H1 (cell line): ENCODE results near the gene TMEM35A. TPM values are rescaled to one million over a fixed set of nuclear protein-coding genes. Genes with fewer than 3 reads are reported as not detected.

Experiments used
- CTCF ChIA-PET: fragments of 300-600 bp; sonication (Branson Sonifier 250); formaldehyde crosslinking; loops from one replicate; lab custom pipeline; 2021; ENCODE audit not compliant: partially characterized antibody; lab: Charles Lee
- POLR2A ChIA-PET: fragments of 300-600 bp; sonication (Branson Sonifier 250); formaldehyde crosslinking; loops from one replicate; lab custom pipeline; 2021; ENCODE audit warnings: inconsistent platforms; ENCODE audit not compliant: partially characterized antibody; lab: Charles Lee
- DNase-seq, 2 experiments: peaks; one replicate each; pipeline versions ENCODE4 v3.0.0 to v3.0.0-alpha.2; 2010 to 2022; ENCODE audit warnings: low spot score in 2 of 2, low read depth in 1 of 2, mixed read lengths in 1 of 2
- FAIRE-seq: peaks from 2 replicates; lab custom pipeline; 2011; peaks lifted over from hg19 to GRCh38; lab: Jason Lieb, UNC
- H2AFZ ChIP-seq: 2 replicates; pipeline ENCODE4 v1.8.1; 2012; ENCODE audit warnings: low read length, inconsistent platforms
- H2AK5ac ChIP-seq: 2 replicates; pipeline ENCODE4 v1.6.1; 2013; ENCODE audit warnings: low read depth, low read length
- H2BK120ac ChIP-seq: replicated peaks from 2 replicates; pipeline ENCODE3; 2013; ENCODE audit warnings: low read depth, low read length, inconsistent platforms
- H2BK12ac ChIP-seq: 2 replicates; pipeline ENCODE4 v1.6.1; 2013; ENCODE audit warnings: low read depth, low read length
- H2BK15ac ChIP-seq: 2 replicates; pipeline ENCODE4 v1.6.1; 2013; ENCODE audit warnings: low read length
- H2BK20ac ChIP-seq: 2 replicates; pipeline ENCODE4 v1.6.1; 2013; ENCODE audit warnings: low read length
- H2BK5ac ChIP-seq: 2 replicates; pipeline ENCODE4 v1.6.1; 2013; ENCODE audit warnings: low read depth, low read length
- H3K14ac ChIP-seq: 2 replicates; pipeline ENCODE4 v1.6.1; 2013; ENCODE audit warnings: inconsistent platforms; ENCODE audit not compliant: insufficient read length
- H3K18ac ChIP-seq: 2 replicates; pipeline ENCODE4 v1.6.1; 2013; ENCODE audit warnings: low read length; ENCODE audit errors: extremely low read depth
- H3K23ac ChIP-seq: 2 replicates; pipeline ENCODE4 v1.6.1; 2013; ENCODE audit warnings: inconsistent platforms; ENCODE audit not compliant: insufficient read length
- H3K23me2 ChIP-seq: 2 replicates; pipeline ENCODE4 v1.6.1; 2013; ENCODE audit warnings: low read depth, low read length
- H3K27ac ChIP-seq: 2 replicates; pipeline ENCODE4 v1.6.1; 2011; ENCODE audit warnings: low read depth, low read length, inconsistent platforms
- H3K27me3 ChIP-seq, 4 experiments: replicated peaks in 1 of 4; 1 replicate in 1 of 4; 2 replicates in 3 of 4; pipeline versions ENCODE4 v1.6.1 to v1.8.1; 2011 to 2013; ENCODE audit warnings: low read length in 3 of 4, mild to moderate bottlenecking in 3 of 4, inconsistent platforms in 2 of 4, mixed read lengths in 2 of 4, moderate library complexity in 1 of 4; ENCODE audit not compliant: control insufficient read depth in 3 of 4, insufficient read depth in 3 of 4; ENCODE audit errors: extremely low read depth in 1 of 4
- H3K36me3 ChIP-seq, 4 experiments: 2 replicates each; pipeline versions ENCODE4 v1.6.1 to v1.8.1; 2011 to 2013; ENCODE audit warnings: mild to moderate bottlenecking in 4 of 4, low read length in 3 of 4, moderate library complexity in 2 of 4, control low read depth in 1 of 4, inconsistent platforms in 1 of 4; ENCODE audit not compliant: insufficient read depth in 4 of 4, control insufficient read depth in 2 of 4
- H3K4ac ChIP-seq: replicated peaks from 2 replicates; pipeline ENCODE3; 2013; ENCODE audit warnings: low read length, low read depth, mixed read lengths, inconsistent platforms; ENCODE audit not compliant: insufficient read length
- H3K4me1 ChIP-seq, 4 experiments: replicated peaks in 1 of 4; 1 replicate in 1 of 4; 2 replicates in 3 of 4; pipeline versions ENCODE4 v1.6.1 to v1.8.1; 2011 to 2013; ENCODE audit warnings: low read length in 3 of 4, inconsistent platforms in 2 of 4, mixed read lengths in 1 of 4; ENCODE audit not compliant: insufficient read depth in 4 of 4, control insufficient read depth in 3 of 4
- H3K4me2 ChIP-seq, 2 experiments: 2 replicates each; pipeline versions ENCODE4 v1.6.1 to v1.8.1; 2011 to 2013; ENCODE audit warnings: low read depth in 2 of 2, low read length in 2 of 2, control low read depth in 1 of 2, inconsistent platforms in 1 of 2, mild to moderate bottlenecking in 1 of 2; ENCODE audit not compliant: insufficient read depth in 1 of 2
- H3K4me3 ChIP-seq, 4 experiments: fragments of 200-600, 300-600 bp in 1 of 4; sonication (generic), shearing (Covaris generic), sonication (Bioruptor Twin) in 1 of 4; 2 replicates each; pipeline versions ENCODE4 v1.5.1 to v1.8.1; 2011 to 2016; ENCODE audit warnings: low read length in 4 of 4, low read depth in 3 of 4, control low read depth in 2 of 4, inconsistent platforms in 2 of 4, mild to moderate bottlenecking in 2 of 4, mixed read lengths in 1 of 4, moderate library complexity in 1 of 4; ENCODE audit not compliant: insufficient read depth in 2 of 4; ENCODE audit errors: extremely low read depth in 1 of 4
- H3K56ac ChIP-seq: replicated peaks from 2 replicates; pipeline ENCODE3; 2013; ENCODE audit warnings: low read depth, mild to moderate bottlenecking, mixed read lengths, low read length, inconsistent platforms; ENCODE audit not compliant: insufficient read length
- H3K79me1 ChIP-seq: 2 replicates; pipeline ENCODE4 v1.6.1; 2013; ENCODE audit warnings: low read depth, low read length, control low read depth
- H3K79me2 ChIP-seq, 2 experiments: 2 replicates each; pipeline versions ENCODE4 v1.6.1 to v1.8.1; 2012 to 2013; ENCODE audit warnings: low read length in 2 of 2, mild to moderate bottlenecking in 2 of 2, inconsistent platforms in 1 of 2; ENCODE audit not compliant: insufficient read depth in 2 of 2, control insufficient read depth in 1 of 2
- H3K9ac ChIP-seq, 4 experiments: replicated peaks in 1 of 4; 1 replicate in 1 of 4; 2 replicates in 3 of 4; pipeline versions ENCODE4 v1.6.1 to v1.8.1; 2011 to 2013; ENCODE audit warnings: low read depth in 3 of 4, low read length in 3 of 4, control low read depth in 2 of 4, mild to moderate bottlenecking in 2 of 4, moderate library complexity in 2 of 4, inconsistent platforms in 1 of 4; ENCODE audit errors: extremely low read depth in 1 of 4
- H3K9me3 ChIP-seq, 2 experiments: 2 replicates each; pipeline versions ENCODE4 v1.6.1 to v1.8.1; 2012 to 2013; ENCODE audit warnings: mild to moderate bottlenecking in 2 of 2, moderate library complexity in 2 of 2, control low read depth in 1 of 2, inconsistent platforms in 1 of 2, low read depth in 1 of 2, low read length in 1 of 2, mixed read lengths in 1 of 2; ENCODE audit not compliant: insufficient read depth in 2 of 2
- H4K20me1 ChIP-seq, 2 experiments: replicated peaks in 1 of 2; 2 replicates each; pipeline versions ENCODE3 to v1.8.1; 2011 to 2013; ENCODE audit warnings: inconsistent platforms in 2 of 2, low read length in 2 of 2, mild to moderate bottlenecking in 1 of 2; ENCODE audit not compliant: insufficient read depth in 2 of 2, control insufficient read depth in 1 of 2
- H4K5ac ChIP-seq: 2 replicates; pipeline ENCODE4 v1.6.1; 2013; ENCODE audit warnings: low read length, low read depth, mixed read lengths, inconsistent platforms; ENCODE audit not compliant: insufficient read length
- H4K8ac ChIP-seq: 2 replicates; pipeline ENCODE4 v1.8.0; 2013; ENCODE audit warnings: mild to moderate bottlenecking, moderate library complexity, low read length, inconsistent platforms; ENCODE audit not compliant: insufficient read depth; ENCODE audit errors: extremely low read depth
- H4K91ac ChIP-seq: replicated peaks from 2 replicates; pipeline ENCODE3; 2013; ENCODE audit warnings: low read length, mixed read lengths, inconsistent platforms; ENCODE audit not compliant: insufficient read length
- CBX5 ChIP-seq: fragments of 300-800, 300-1000 bp; sonication (generic); IDR thresholded peaks from 2 replicates; pipeline ENCODE4 v1.7.1; 2016; ENCODE audit warnings: antibody characterized with exemption, low read length, low read depth
- NANOG ChIP-seq: IDR thresholded peaks from 2 replicates; pipeline ENCODE4 v1.6.1; 2011; ENCODE audit warnings: low read length, low read depth, mild to moderate bottlenecking, inconsistent platforms; ENCODE audit not compliant: insufficient read depth, poor library complexity, severe bottlenecking
- POLR2A ChIP-seq, 2 experiments: IDR thresholded peaks; 1 replicate in 1 of 2; 2 replicates in 1 of 2; pipeline ENCODE4 v1.6.1; 2011; ENCODE audit warnings: low read depth in 2 of 2, low read length in 2 of 2, mild to moderate bottlenecking in 2 of 2; ENCODE audit errors: control extremely low read depth in 1 of 2
- RAD21 ChIP-seq, 2 experiments: IDR thresholded peaks in 1 of 2; conservative IDR thresholded peaks in 1 of 2; 2 replicates each; pipeline ENCODE4 v1.6.1; 2011; ENCODE audit warnings: low read depth in 2 of 2, low read length in 2 of 2, improper control_type of control experiment in 1 of 2, inconsistent platforms in 1 of 2, mild to moderate bottlenecking in 1 of 2, moderate library complexity in 1 of 2
- SAP30 ChIP-seq: fragments of 300-600 bp; sonication (generic); IDR thresholded peaks from 2 replicates; pipeline ENCODE4 v1.7.1; 2012; ENCODE audit warnings: low read length, moderate library complexity, mild to moderate bottlenecking, inconsistent platforms; ENCODE audit not compliant: insufficient read depth, insufficient replicate concordance
- SIRT6 ChIP-seq: IDR thresholded peaks from one replicate; pipeline ENCODE4 v1.7.1; 2012; ENCODE audit warnings: low read length, inconsistent platforms
- SUZ12 ChIP-seq: fragments of 200-600 bp; sonication (generic); IDR thresholded peaks from 2 replicates; pipeline ENCODE4 v1.6.1; 2012; ENCODE audit warnings: mild to moderate bottlenecking, inconsistent platforms, low read length, moderate library complexity, mixed read lengths
- TBP ChIP-seq: IDR thresholded peaks from 2 replicates; pipeline ENCODE4 v1.6.1; 2011; ENCODE audit warnings: low read depth, low read length, improper control_type of control experiment
- TCF12 ChIP-seq: IDR thresholded peaks from 2 replicates; pipeline ENCODE4 v1.6.1; 2011; ENCODE audit warnings: low read depth, mild to moderate bottlenecking, low read length
- TEAD4 ChIP-seq: IDR thresholded peaks from 2 replicates; pipeline ENCODE4 v1.6.1; 2012; ENCODE audit warnings: low read depth, low read length, inconsistent platforms, mixed read lengths
- ZNF274 ChIP-seq: IDR thresholded peaks from 2 replicates; pipeline ENCODE4 v1.7.0; 2012; ENCODE audit warnings: low read length, borderline replicate concordance; ENCODE audit errors: extremely low read depth
- WGBS, 2 experiments: shearing (Covaris generic) in 1 of 2; methylation state at CpG; one replicate each; pipeline versions ENCODE4 v1.1.6 to v1.1.7; 2013 to 2015; ENCODE audit warnings: low lambda C conversion rate in 2 of 2, mixed read lengths in 2 of 2, inconsistent platforms in 1 of 2, low coverage in 1 of 2, missing lambda C conversion rate in 1 of 2; ENCODE audit not compliant: insufficient replicate concordance in 2 of 2, insufficient coverage in 1 of 2, insufficient read length in 1 of 2; ENCODE audit errors: extremely low coverage in 1 of 2, missing lambda C conversion rate in 1 of 2; 5-methylcytosine and 5-hydroxymethylcytosine counted together
- polyA plus RNA-seq, 7 experiments: library from polyadenylated mRNA; depleted of rRNA in 3 of 7; stranded (reverse) in 5 of 7; unstranded in 2 of 7; fragments of >200 nt in 5 of 7; fragments of 200-250 nt in 2 of 7; gene quantifications; 1 replicate in 5 of 7; 2 replicates in 1 of 7; 4 replicates in 1 of 7; pipeline versions ENCODE4 v1.2.1 to v1.2.3, GENCODE V29; 2011 to 2013; ENCODE audit warnings: missing spikeins in 2 of 7, mixed read lengths in 2 of 7
- total RNA-seq: library from RNA; stranded (reverse); fragmentation: NEBNext Ultra II Directional; extraction: Animal tissue kit (Norgen Biotek cat#: 25700); gene quantifications from 2 replicates; pipeline ENCODE4 v1.2.1, GENCODE V29; 2021

Gene TMEM35A
- total and polyA plus RNA-seq, 2 of the 8 experiments (the other 6 are each of a cell fraction or from before 2014, with no cell fraction given) = 5.5 to 5.8 TPM

GRCh38 chrX:101040197-101040596, 38.5 kb upstream of the TMEM35A start:
- H3K79me1 ChIP-seq = no peaks in the 10 kb centered on the region
- H4K91ac ChIP-seq = no peak overlapping the region
- H3K4me2 ChIP-seq = no peak overlapping the region
- DNase-seq = no peak
- H2BK15ac ChIP-seq = no peak overlapping the region
- no peak overlapping the region for H2AK5ac ChIP-seq
- no peak overlapping the region for H3K18ac ChIP-seq
- H2BK5ac ChIP-seq = no peak overlapping the region
- no peaks in the 10 kb centered on the region for H3K23me2 ChIP-seq
- POLR2A ChIA-PET = no interaction called here
- H4K20me1 ChIP-seq = no peaks in the 10 kb centered on the region
- no peaks in the 10 kb centered on the region for H3K9me3 ChIP-seq
- H2BK120ac ChIP-seq = no peak overlapping the region
- peaks cover 0 to 11% (median 5%) of the 10 kb centered on the region in 4 experiments; a peak in 3 of 8 replicates for H3K36me3 ChIP-seq
- TF ChIP-seq POLR2A (IDR thresholded peaks at IDR 0.05; ENCODE audit: control extremely low read depth in 1 of 2, low read depth in 2 of 2, low read length in 2 of 2) = no peak
- TF ChIP-seq TBP = no peak
- TF ChIP-seq CBX5 = no peak
- TF ChIP-seq ZNF274 = no peak
- no peak for TF ChIP-seq NANOG
- TF ChIP-seq SUZ12 = no peak
- TF ChIP-seq TCF12 = no peak
- no peak for TF ChIP-seq RAD21 (IDR thresholded peaks at IDR 0.05 in 1 of 2, conservative IDR thresholded peaks at IDR 0.05 in 1 of 2; ENCODE audit: low read depth in 2 of 2, low read length in 2 of 2)
- TF ChIP-seq SIRT6 = no peak
- TF ChIP-seq TEAD4 = no peak
- TF ChIP-seq SAP30 = no peak
- H3K14ac ChIP-seq = no peak overlapping the region
- H3K23ac ChIP-seq = no peak overlapping the region
- H4K5ac ChIP-seq = no peak overlapping the region
- H3K4ac ChIP-seq = no peak overlapping the region
- H3K27me3 ChIP-seq = no peaks in the 10 kb centered on the region
- H2AFZ ChIP-seq = no peak overlapping the region
- no peak overlapping the region for H3K56ac ChIP-seq
- H2BK20ac ChIP-seq = no peak overlapping the region
- 95% methylated on average over 3 of the region's 4 CpGs; no CpG with 5 or more reads in 1 of the 2 experiments for WGBS, 2 experiments
- no peaks in the 10 kb centered on the region for H3K4me1 ChIP-seq
- no peak overlapping the region for H4K8ac ChIP-seq
- CTCF ChIA-PET = no interaction called here
- no peak overlapping the region for H2BK12ac ChIP-seq
- no peak for FAIRE-seq
- H3K4me3 ChIP-seq = no peak overlapping the region
- no peak overlapping the region for H3K27ac ChIP-seq
- no peaks in the 10 kb centered on the region for H3K79me2 ChIP-seq
- no peak overlapping the region for H3K9ac ChIP-seq
